HepG2 (cell line): ENCODE results near the gene PASK. TPM values are rescaled to one million over a fixed set of nuclear protein-coding genes. Genes with fewer than 3 reads are reported as not detected.

Source experiments
- ATAC-seq: fragments of 200-7000 bp; cut with Tn5 transposase; 3 replicates; pipeline ENCODE4 v1.9.1; 2020; ENCODE audit warnings: mild to moderate bottlenecking, moderate library complexity
- BruUV-seq: library from RNA; stranded (reverse); fragments of 400-500 nt; replicated peaks from 2 replicates; lab custom pipeline; 2021; lab: Mats Ljungman, UMichigan
- CTCF ChIA-PET: fragments of 300-600 bp; formaldehyde crosslinking; extraction: SDS; loops from one replicate; lab custom pipeline; 2021; ENCODE audit warnings: low total read pairs, inconsistent platforms, low intra/inter-chr PET ratio; lab: Yijun Ruan, JAX
- POLR2A ChIA-PET: fragments of 350-600 bp; sonication (Branson Sonifier 250); formaldehyde crosslinking; loops from one replicate; lab custom pipeline; 2020; ENCODE audit warnings: antibody characterized with exemption, inconsistent platforms; lab: Yijun Ruan, JAX
- DNase-seq: peaks from one replicate; pipeline ENCODE4 v3.0.0-alpha.2; 2015; ENCODE audit warnings: low spot score
- FAIRE-seq: peaks from 3 replicates; lab custom pipeline; 2011; peaks lifted over from hg19 to GRCh38; lab: Jason Lieb, UNC
- H2AFZ ChIP-seq: one replicate; pipeline ENCODE4 v1.6.1; 2011; ENCODE audit warnings: low read length, inconsistent platforms
- H3K27ac ChIP-seq: fragments of 300-600 bp; 3 replicates; pipeline ENCODE4 v1.8.0; 2011; ENCODE audit warnings: mixed run types, mild to moderate bottlenecking, mixed read lengths, low read length, inconsistent platforms; ENCODE audit not compliant: insufficient read depth; ENCODE audit errors: extremely low read length
- H3K27me3 ChIP-seq, 2 experiments: fragments of 200-600 bp in 1 of 2; 2 replicates in 1 of 2; 3 replicates in 1 of 2; pipeline versions ENCODE4 v1.6.0 to v1.8.0; 2011; ENCODE audit warnings: low read length in 2 of 2, mild to moderate bottlenecking in 2 of 2, moderate library complexity in 2 of 2, inconsistent platforms in 1 of 2; ENCODE audit not compliant: insufficient read depth in 2 of 2, control insufficient read depth in 1 of 2
- H3K36me3 ChIP-seq, 2 experiments: fragments of 200-600 bp in 1 of 2; replicated peaks in 1 of 2; 2 replicates in 1 of 2; 3 replicates in 1 of 2; pipeline versions ENCODE4 v1.5.1 to v1.8.0; 2011; ENCODE audit warnings: low read length in 2 of 2, inconsistent platforms in 1 of 2; ENCODE audit not compliant: insufficient read depth in 2 of 2, control insufficient read depth in 1 of 2
- H3K4me1 ChIP-seq: 2 replicates; pipeline ENCODE4 v1.5.1; 2012; ENCODE audit warnings: low read length, inconsistent platforms; ENCODE audit not compliant: insufficient read depth
- H3K4me2 ChIP-seq: 2 replicates; pipeline ENCODE4 v1.6.0; 2011; ENCODE audit warnings: low read depth, low read length, inconsistent platforms
- H3K4me3 ChIP-seq, 3 experiments: fragments of 200-600 bp in 1 of 3; sonication (generic), shearing (Covaris generic) in 1 of 3; replicated peaks in 1 of 3; 2 replicates each; pipeline ENCODE4 v1.5.1; 2011 to 2016; ENCODE audit warnings: low read length in 3 of 3, inconsistent platforms in 2 of 3, low read depth in 2 of 3, mild to moderate bottlenecking in 2 of 3, control low read depth in 1 of 3, mixed read lengths in 1 of 3; ENCODE audit not compliant: insufficient read depth in 1 of 3
- H3K79me2 ChIP-seq: one replicate; pipeline ENCODE4 v1.6.1; 2011; ENCODE audit warnings: low read length, inconsistent platforms; ENCODE audit not compliant: insufficient read depth
- H3K9ac ChIP-seq: 2 replicates; pipeline ENCODE4 v1.6.0; 2011; ENCODE audit warnings: mild to moderate bottlenecking, low read depth, low read length, inconsistent platforms; ENCODE audit not compliant: insufficient read depth
- H3K9me3 ChIP-seq: 2 replicates; pipeline ENCODE4 v1.5.1; 2012; ENCODE audit warnings: mild to moderate bottlenecking, low read length
- H4K20me1 ChIP-seq: 2 replicates; pipeline ENCODE4 v1.6.0; 2011; ENCODE audit warnings: inconsistent platforms, mild to moderate bottlenecking, low read length, moderate library complexity; ENCODE audit not compliant: insufficient read depth
- BHLHE40 ChIP-seq: IDR thresholded peaks from 2 replicates; pipeline ENCODE4 v1.6.1; 2011; ENCODE audit warnings: low read length, improper control_type of control experiment
- IKZF4 ChIP-seq: sonication (generic); formaldehyde crosslinking; IDR thresholded peaks from 2 replicates; pipeline ENCODE4 v1.5.1; 2020; ENCODE audit warnings: borderline replicate concordance, mild to moderate bottlenecking, low read depth, missing genetic modification reagents; ENCODE audit errors: not compliant biosample characterization
- MAFK ChIP-seq, 2 experiments: IDR thresholded peaks in 1 of 2; conservative IDR thresholded peaks in 1 of 2; 2 replicates each; pipeline ENCODE4 v1.6.1; 2011; ENCODE audit warnings: improper control_type of control experiment in 2 of 2, low read length in 2 of 2
- NAIF1 ChIP-seq: sonication (generic); formaldehyde crosslinking; IDR thresholded peaks from 2 replicates; pipeline ENCODE4 v1.5.0; 2020; ENCODE audit warnings: mild to moderate bottlenecking, missing genetic modification reagents, borderline replicate concordance
- NBN ChIP-seq: fragments of 450-650 bp; conservative IDR thresholded peaks from 2 replicates; pipeline ENCODE4 v1.6.1; 2017
- NRL ChIP-seq: sonication (generic); formaldehyde crosslinking; IDR thresholded peaks from 2 replicates; pipeline ENCODE4 v1.5.0; 2020; ENCODE audit warnings: missing genetic modification reagents, mild to moderate bottlenecking, moderate library complexity, borderline replicate concordance
- POLR2AphosphoS5 ChIP-seq: IDR thresholded peaks from 2 replicates; pipeline ENCODE4 v1.6.1; 2012; ENCODE audit warnings: low read depth, low read length
- SMARCE1 ChIP-seq: fragments of 450-650 bp; IDR thresholded peaks from 2 replicates; pipeline ENCODE4 v1.6.1; 2017; ENCODE audit warnings: borderline replicate concordance
- YEATS4 ChIP-seq: sonication (generic); formaldehyde crosslinking; IDR thresholded peaks from 2 replicates; pipeline ENCODE4 v1.4.0; 2020; ENCODE audit warnings: missing genetic modification reagents, borderline replicate concordance
- ZBTB3 ChIP-seq: sonication (generic); formaldehyde crosslinking; IDR thresholded peaks from 2 replicates; pipeline ENCODE4 v1.4.0; 2020; ENCODE audit warnings: low read depth, mild to moderate bottlenecking, moderate library complexity, missing genetic modification reagents, borderline replicate concordance
- ZEB1 ChIP-seq: IDR thresholded peaks from 2 replicates; pipeline ENCODE4 v1.6.1; 2012; ENCODE audit warnings: mild to moderate bottlenecking, low read depth, inconsistent platforms; ENCODE audit not compliant: insufficient replicate concordance
- ZMYM3 ChIP-seq: sonication (generic); formaldehyde crosslinking; IDR thresholded peaks from 2 replicates; pipeline ENCODE4 v1.5.1; 2020; ENCODE audit warnings: mild to moderate bottlenecking, missing genetic modification reagents
- ZNF280D ChIP-seq: sonication (generic); formaldehyde crosslinking; IDR thresholded peaks from 2 replicates; pipeline ENCODE4 v1.5.1; 2020; ENCODE audit warnings: mild to moderate bottlenecking, missing genetic modification reagents
- ZNF44 ChIP-seq: sonication (generic); formaldehyde crosslinking; IDR thresholded peaks from 2 replicates; pipeline ENCODE4 v1.5.1; 2020; ENCODE audit warnings: mild to moderate bottlenecking, missing genetic modification reagents
- ZNF639 ChIP-seq: conservative IDR thresholded peaks from 2 replicates; pipeline ENCODE4 v1.6.1; 2018; ENCODE audit warnings: missing genetic modification reagents
- WGBS: methylation state at CpG from one replicate; pipeline ENCODE4 v1.1.6; 2017; ENCODE audit warnings: low lambda C conversion rate; 5-methylcytosine and 5-hydroxymethylcytosine counted together
- in situ Hi-C: cut with HindIII; loops from 2 replicates; pipeline ENCODE4 v1.10.0; 2017; ENCODE audit warnings: low pct_unique_long_range_greater_than_20kb; ENCODE audit not compliant: extremely low pct_ligation_motif_present
- intact Hi-C: fragments of 100-400 bp; cut with micrococcal nuclease; formaldehyde crosslinking; loops from one replicate; pipeline ENCODE4 v1.10.0; 2022; ENCODE audit not compliant: unreplicated experiment
- polyA plus RNA-seq, 8 experiments: library from polyadenylated mRNA; depleted of rRNA in 3 of 8; stranded (reverse) in 7 of 8; unstranded in 1 of 8; fragments of >200 nt; fragmentation: Illumina TruSeq in 4 of 8; extraction: Trizol in 4 of 8; gene quantifications; 2 replicates each; pipeline versions ENCODE4 v1.2.1 to v1.2.3, GENCODE V29; 2011 to 2016; ENCODE audit warnings: low read depth in 4 of 8, missing spikeins in 1 of 8, mixed read lengths in 1 of 8; ENCODE audit not compliant: insufficient read depth in 1 of 8
- total RNA-seq, 5 experiments: library from RNA; depleted of rRNA; stranded (reverse); fragments of >200 nt; fragmentation: Illumina TruSeq; extraction: Trizol; gene quantifications; 2 replicates each; pipeline ENCODE4 v1.2.3, GENCODE V29; 2016; ENCODE audit warnings: low read depth in 1 of 5
- TF ChIP-seq, protein P1 (sequence below): sonication (generic); formaldehyde crosslinking; conservative IDR thresholded peaks from 2 replicates; pipeline ENCODE4 v1.8.0; 2022; ENCODE audit warnings: mild to moderate bottlenecking, moderate library complexity, missing genetic modification reagents

Gene PASK
- total and polyA plus RNA-seq, 2 of the 13 experiments (the other 11 are each of a cell fraction or from before 2014, with no cell fraction given) = 6.9 to 17.0 TPM

- Histone ChIP-seq H3K27me3 (peaks cover 14 to 67% of the 10 kb centered on the region in 2 experiments; a peak in 3 of 5 replicates), H4K20me1 (no peaks in the 10 kb centered on the region), H2AFZ (no peak overlapping the region), H3K9me3 (no peaks in the 10 kb centered on the region), H3K9ac (no peak overlapping the region), H3K36me3 (no peaks in the 10 kb centered on the region), H3K79me2 (no peaks in the 10 kb centered on the region), H3K27ac (no peak overlapping the region), H3K4me1 (peaks cover 28% of the 10 kb centered on the region), H3K4me2 (no peak overlapping the region), H3K4me3 (no peak overlapping the region)
- ATAC-seq = no peak
- no peak for DNase-seq
- WGBS = 53% methylated on average over 9 of the region's 9 CpGs
- CTCF ChIA-PET = no interaction called here
- no peak for FAIRE-seq
- TF ChIP-seq YEATS4 (no peak), ZEB1 (no peak), ZNF44 (CRISPR knock-in tag) (no peak), POLR2AphosphoS5 (no peak), ZMYM3 (no peak), ZNF639 (CRISPR knock-in tag) (no peak), BHLHE40 (no peak), ZNF280D (CRISPR knock-in tag) (no peak), SMARCE1 (no peak), MAFK (conservative IDR thresholded peaks at IDR 0.05 in 1 of 2, IDR thresholded peaks at IDR 0.05 in 1 of 2; ENCODE audit: low read length in 2 of 2) (no peak), IKZF4 (CRISPR knock-in tag) (no peak), NAIF1 (no peak), NRL (no peak), ZBTB3 (CRISPR knock-in tag) (no peak), NBN (no peak)
- TF ChIP-seq, protein P1, sequence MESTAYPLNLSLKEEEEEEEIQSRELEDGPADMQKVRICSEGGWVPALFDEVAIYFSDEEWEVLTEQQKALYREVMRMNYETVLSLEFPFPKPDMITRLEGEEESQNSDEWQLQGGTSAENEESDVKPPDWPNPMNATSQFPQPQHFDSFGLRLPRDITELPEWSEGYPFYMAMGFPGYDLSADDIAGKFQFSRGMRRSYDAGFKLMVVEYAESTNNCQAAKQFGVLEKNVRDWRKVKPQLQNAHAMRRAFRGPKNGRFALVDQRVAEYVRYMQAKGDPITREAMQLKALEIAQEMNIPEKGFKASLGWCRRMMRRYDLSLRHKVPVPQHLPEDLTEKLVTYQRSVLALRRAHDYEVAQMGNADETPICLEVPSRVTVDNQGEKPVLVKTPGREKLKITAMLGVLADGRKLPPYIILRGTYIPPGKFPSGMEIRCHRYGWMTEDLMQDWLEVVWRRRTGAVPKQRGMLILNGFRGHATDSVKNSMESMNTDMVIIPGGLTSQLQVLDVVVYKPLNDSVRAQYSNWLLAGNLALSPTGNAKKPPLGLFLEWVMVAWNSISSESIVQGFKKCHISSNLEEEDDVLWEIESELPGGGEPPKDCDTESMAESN (CRISPR knock-in tag) = no peak
- intact Hi-C loops (no loop called here), in situ Hi-C loops (loop anchor here (5.0 kb wide), 1 partner anchor 353 kb away; no protein-coding TSS in a partner anchor)
- POLR2A ChIA-PET = no interaction called here
- BruUV-seq = no TSS peak
These were observed 45.5 kb upstream of the PASK start for GRCh38 chr2:241194811-241195210.
